IPS-11a (cell line): ENCODE measurements around the gene BNIPL.
A peak's percentile ranks its signal among the peaks of the same experiment; 100 is the strongest.

Experiments used
- H3K4me3 ChIP-seq: one replicate; pipeline ENCODE4 v1.5.1; 2013; ENCODE audit warnings: low read depth, low read length, control low read depth

Gene BNIPL

DNA sequence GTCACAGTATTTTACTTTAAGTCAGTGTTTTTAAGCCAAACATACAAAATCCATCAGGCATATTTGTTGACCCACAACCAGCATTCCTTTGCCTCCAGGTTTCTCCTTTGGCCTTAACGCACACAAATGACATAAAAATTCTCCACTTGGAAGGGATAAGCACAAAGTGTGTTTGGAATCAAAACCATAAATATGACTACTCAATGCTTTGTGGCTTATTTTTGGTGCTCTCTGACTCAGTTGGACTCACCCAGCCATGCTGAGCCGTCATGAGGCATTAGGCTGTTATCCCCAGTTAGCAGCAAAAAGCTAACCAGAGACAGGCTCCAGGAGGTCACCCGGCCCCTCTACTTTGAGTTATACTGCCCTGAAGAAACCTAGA, 27.2 kb upstream of the BNIPL start:
- H3K4me3 ChIP-seq, result peak overlapping the region; percentile 88

DNA sequence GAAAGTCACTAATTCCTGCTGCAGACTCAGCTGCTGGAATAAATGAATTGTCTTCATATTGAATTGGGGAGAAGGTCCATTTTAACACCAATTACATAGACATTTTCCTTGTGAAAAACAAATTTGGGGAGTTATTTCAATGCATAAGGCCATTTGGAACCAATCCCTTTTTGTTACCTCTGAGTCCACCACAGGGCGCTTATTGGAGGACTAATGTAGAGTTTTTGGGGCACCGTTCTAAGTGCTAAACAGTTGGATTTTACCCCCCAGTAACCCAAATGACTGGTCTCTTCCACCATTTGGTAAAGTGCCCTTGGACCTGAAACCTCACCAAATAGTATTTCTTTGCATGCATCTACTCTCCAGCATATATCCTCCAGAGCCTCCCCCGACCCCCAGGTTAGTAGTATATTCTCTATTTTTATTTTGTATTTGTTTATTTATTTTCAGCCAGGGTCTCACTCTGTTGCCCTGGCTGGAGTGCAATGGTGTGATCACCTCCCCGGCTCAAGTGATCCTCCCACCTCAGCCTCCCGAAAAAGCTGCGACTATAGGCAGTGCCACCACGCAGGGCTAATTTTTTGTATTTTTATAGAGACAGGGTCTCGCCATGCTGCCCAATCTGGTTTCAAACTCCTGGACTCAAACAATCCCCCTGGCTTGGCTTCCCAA, 26.6 kb upstream of the BNIPL start:
- no peak overlapping the region for H3K4me3 ChIP-seq

DNA sequence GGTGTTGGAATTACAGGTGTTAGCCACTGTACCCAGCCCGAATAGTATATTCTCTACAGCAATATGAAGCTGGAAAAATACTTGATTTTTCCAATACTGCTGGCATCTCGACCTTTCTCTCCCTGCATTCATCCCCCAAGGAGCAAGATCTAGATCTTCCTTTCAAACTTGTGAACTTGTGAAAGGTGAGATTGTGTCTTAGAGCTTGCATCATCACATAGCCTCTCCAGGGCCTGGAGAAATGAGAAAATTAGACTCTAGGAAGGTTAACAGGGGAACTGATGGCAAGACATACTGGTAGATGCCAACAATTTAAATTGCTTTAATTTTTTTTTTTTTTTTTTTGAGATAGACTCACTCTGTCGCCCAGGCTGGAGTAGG, 26.1 kb upstream of the BNIPL start:
- H3K4me3 ChIP-seq, result no peak overlapping the region

DNA sequence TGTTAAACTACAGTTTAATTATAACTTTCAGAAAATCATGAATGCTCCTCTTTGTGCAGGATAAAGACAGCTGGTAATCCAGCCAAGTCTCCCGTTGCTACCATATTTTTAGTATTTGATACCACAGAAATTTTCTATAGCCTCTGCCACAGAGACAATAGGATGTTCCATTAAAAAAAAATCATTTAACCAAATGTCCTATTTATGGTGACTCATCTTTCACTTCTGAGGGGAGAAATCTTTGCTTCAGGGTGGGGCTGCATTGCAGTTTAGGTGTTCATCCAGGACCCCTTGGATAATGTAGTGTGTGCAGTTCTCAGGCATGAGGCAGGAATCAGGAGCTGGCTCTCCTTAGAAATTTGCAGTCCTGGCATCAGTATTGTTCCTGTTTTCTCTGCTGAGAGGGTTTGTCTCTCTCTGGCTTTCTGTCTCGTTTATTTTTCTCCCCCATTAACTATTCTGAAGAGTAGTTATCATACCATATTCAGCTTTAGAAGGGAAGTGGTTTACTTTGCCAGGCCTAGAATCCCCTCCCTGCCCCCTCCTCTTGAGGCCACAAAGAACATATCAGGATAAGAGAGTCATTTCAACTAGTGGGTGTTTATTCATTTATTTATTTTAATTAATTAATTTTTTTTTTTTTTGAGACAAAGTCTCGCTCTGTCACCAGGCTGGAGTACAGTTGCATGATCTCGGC, 25.1 kb upstream of the BNIPL start:
- H3K4me3 ChIP-seq, result no peak overlapping the region

DNA sequence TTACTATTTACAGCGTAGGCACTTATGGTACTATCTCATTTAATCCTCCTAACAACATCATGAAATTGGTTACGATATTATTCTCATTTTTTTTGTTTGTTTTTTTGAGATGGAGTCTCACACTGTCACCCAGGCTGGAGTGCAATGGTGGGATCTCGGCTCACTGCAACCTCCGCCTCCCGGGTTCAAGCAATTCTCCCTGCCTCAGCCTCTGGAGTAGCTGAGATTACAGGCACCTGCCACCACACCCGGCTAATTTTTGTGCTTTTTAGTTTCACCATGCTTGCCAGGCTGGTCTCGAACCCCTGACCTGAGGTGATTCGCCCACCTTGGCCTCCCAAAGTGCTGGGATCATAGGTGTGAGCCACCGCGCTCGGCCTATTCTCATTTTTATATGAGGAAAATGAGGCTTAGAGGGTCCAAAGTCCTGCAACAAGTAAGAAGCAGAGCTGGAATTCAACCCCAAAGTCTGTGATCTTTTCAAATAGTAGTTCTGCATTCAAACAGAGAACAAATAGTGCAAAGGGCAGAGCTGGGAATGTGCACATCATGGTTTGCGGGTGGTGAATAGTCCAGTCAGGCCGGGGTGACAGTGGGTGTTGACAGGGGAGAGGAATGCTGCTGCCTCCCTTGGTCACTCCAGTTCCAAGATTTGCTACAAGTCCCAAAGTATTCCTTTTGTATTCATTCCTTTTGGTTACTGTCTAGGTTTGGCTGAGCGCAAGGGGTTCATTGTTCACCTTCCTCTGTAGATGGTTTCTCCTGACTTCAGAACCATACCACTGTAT, 23.5 kb upstream of the BNIPL start:
- H3K4me3 ChIP-seq, result no peak overlapping the region

DNA sequence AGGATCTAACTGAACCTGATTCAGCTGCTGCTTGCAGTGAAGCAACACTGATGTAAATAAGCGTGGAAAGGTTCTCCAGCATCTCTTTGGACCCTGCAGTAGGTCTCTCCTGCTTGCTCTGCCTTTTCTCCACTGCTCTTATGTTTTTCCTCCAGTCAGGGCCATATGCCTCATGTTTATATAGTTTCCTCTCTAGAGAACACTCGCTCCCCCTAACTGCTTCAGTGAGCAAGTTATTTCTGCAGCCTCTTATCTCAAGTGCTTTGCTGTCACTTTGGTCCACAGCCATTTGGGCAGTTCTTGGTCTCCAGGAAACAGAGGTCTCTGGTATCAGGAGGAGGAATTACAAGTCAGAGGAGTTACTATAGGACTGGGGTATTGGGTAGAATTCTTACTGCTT, 22.9 kb upstream of the BNIPL start:
- no peak overlapping the region for H3K4me3 ChIP-seq

DNA sequence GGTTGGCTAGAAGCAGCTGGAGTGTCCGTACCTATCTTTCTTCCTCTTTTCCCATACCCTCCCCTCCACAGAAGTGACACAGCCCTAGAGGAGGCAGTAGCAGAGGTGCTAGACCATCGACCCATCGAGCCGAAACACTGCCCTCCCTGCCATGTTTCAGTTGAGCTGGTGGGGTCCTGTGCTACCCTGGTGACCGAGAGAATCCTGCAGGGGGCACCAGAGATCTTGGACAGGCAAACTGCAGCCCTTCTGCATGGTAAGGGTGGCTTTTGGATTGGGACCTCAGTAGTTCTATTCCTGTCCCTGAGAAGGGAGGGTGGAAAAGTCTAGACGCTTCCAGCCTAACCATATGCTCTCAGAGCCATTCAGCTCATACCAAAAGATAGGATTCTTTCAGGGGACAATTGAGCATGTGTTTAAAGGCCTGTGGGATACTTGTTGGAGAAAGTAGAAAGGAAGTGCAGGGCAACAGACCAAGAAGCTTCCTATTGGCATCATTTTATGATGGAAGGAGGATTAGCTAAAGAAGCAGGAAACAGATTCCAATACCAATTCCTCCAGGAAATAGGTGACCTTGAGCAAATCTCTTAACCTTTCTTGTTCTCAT, 11.7 kb upstream of the BNIPL start:
- H3K4me3 ChIP-seq, result no peak overlapping the region

DNA sequence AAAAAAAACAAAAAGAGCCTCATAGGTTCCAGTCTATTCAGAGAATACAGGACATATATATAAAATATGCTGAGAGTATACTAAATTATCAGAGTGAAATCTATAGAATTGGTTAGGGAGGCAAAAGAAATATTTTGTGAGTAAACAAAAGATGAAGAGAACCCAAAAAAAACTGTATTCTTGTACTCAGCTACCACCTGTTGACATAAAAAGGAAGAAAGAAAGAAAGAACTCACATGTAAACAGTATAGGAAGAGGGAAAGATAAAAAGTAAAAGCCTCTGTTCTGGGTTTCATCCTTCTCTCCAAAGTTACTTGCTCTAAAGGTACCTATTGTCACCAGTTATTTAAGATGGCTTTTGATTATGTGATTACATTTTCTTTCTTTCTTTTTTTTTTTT, 9.9 kb upstream of the BNIPL start:
- no peak overlapping the region for H3K4me3 ChIP-seq

DNA sequence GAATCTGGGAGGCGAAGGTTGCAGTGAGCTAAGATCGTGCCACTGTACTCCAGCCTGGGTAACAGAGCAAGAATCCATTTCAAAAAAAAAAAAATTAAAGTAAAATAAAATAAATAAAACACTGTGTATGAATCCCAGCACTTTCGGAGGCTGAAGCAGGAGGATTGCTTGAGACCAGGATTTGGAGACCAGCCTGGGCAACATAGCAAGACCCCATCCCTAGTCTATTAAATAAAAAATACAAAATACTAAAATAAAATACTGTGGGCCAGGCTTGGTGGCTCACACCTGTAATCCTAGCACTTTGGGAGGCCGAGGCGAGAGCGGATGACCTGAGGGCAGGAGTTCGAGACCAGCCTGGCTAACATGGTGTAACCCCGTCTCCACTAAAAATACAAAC, 4.2 kb upstream of the BNIPL start:
- H3K4me3 ChIP-seq, result no peak overlapping the region

DNA sequence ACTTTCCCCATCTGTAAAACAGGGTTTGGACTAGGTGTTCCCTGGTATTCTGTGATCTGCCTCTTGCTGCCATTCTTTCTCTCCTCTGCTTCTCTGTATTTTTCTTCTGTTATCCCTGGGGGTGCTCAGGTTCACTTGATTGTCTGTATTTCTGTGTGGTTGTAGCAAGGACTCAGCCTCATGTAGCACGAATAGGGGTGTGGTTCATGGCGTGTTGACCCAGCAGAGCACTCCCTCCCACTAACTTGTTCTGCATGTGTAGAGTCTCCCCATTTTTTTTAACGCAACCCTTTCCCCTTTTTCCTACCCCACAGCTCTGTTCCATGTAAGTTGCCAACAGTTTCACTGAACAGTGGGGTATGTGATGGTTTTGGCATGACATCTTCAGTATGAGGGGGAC, 1.2 kb upstream of the BNIPL start:
- no peak overlapping the region for H3K4me3 ChIP-seq

DNA sequence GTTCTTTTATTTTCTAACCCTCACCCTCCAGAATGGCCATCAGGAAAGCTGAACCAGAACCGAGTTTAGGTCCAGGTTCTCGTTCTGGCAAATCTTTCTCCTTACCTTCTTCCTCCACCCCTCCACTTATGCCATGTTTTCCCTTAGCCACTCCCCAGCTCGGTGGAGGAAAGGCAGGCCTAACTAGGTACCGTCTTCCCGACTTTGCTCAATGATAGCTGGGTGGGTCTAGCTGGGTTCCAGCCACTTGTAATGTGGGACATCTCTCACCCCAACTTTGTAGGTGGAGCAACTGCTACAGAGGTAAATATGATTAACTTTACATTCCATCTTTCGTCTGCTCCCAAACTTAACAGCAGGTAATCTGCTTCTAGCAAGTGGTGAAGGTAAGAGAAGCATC, 646 bp downstream of the BNIPL start:
- H3K4me3 ChIP-seq, result no peak overlapping the region

DNA sequence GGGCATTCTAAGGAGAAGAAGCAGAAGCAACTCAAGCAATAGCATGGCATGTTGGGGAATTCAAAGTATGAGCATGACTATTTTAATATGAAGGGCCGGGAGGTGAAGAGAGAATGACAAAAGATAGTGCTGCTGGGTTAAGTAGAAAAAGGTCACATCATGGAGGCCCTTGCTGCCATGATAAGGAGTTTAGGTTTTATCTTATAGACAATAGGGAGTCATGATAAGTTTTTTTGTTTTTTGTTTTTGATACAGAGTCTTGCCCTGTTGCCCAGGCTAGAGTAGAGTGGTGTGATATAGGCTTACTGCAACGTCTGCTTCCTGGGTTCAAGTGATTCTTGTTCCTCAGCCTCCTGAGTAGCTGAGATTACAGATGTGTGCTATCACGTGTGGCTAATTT, 3.1 kb downstream of the BNIPL start:
- no peak overlapping the region for H3K4me3 ChIP-seq

DNA sequence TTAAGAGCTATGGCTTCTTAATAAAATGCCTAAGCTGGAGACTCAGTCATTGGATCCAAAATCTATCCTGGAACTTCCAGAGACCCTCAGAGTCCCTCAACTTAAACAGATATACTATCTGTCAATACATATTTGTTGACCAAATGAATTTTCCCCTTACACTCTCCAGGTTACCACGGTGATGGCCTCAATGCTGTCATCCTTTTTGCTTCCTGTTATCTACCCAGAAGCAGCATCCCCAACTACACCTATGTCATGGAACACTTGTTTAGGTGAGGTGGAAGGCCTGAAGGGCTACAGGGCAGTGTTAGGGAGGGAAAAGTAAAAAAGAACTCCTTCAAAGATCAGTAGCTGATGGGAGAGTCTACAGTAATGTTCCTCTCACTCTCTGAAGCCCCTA, 6.8 kb downstream of the BNIPL start:
- H3K4me3 ChIP-seq, result no peak overlapping the region

DNA sequence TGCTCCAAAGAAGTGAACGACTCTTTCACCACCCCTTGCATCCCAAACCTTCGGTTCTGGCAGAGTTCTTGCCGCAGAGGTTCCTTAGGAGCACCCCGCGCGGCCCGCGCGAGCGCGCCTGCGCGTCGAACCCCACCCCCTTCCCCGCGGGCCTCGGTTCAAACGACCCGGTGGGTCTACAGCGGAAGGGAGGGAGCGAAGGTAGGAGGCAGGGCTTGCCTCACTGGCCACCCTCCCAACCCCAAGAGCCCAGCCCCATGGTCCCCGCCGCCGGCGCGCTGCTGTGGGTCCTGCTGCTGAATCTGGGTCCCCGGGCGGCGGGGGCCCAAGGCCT, 11.2 kb downstream of the BNIPL start, which contains the start of gene C1orf56:
Gene C1orf56, plus strand, starts transcription at position 161 of the 334 bp plus-strand sequence. Its CDS starts 97 bp downstream, at position 258.
- peak within 1 kb of the TSS; percentile 78 for H3K4me3 ChIP-seq

DNA sequence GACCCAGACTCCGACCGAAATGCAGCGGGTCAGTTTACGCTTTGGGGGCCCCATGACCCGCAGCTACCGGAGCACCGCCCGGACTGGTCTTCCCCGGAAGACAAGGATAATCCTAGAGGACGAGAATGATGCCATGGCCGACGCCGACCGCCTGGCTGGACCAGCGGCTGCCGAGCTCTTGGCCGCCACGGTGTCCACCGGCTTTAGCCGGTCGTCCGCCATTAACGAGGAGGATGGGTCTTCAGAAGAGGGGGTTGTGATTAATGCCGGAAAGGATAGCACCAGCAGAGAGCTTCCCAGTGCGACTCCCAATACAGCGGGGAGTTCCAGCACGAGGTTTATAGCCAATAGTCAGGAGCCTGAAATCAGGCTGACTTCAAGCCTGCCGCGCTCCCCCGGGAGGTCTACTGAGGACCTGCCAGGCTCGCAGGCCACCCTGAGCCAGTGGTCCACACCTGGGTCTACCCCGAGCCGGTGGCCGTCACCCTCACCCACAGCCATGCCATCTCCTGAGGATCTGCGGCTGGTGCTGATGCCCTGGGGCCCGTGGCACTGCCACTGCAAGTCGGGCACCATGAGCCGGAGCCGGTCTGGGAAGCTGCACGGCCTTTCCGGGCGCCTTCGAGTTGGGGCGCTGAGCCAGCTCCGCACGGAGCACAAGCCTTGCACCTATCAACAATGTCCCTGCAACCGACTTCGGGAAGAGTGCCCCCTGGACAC, 11.7 kb downstream of the BNIPL start:
- H3K4me3 ChIP-seq, result peak overlapping the region; percentile 78

DNA sequence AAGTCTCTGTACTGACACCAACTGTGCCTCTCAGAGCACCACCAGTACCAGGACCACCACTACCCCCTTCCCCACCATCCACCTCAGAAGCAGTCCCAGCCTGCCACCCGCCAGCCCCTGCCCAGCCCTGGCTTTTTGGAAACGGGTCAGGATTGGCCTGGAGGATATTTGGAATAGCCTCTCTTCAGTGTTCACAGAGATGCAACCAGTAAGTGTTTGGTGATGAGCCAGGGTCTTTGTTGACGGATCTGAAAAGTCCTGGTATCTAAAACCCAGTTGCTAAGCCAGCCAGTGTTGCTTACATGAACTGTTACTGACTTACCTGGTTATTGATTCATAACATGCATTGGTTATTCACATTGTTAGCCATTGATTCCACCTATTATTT, 12.3 kb downstream of the BNIPL start:
- H3K4me3 ChIP-seq, result peak overlapping the region; percentile 78

DNA sequence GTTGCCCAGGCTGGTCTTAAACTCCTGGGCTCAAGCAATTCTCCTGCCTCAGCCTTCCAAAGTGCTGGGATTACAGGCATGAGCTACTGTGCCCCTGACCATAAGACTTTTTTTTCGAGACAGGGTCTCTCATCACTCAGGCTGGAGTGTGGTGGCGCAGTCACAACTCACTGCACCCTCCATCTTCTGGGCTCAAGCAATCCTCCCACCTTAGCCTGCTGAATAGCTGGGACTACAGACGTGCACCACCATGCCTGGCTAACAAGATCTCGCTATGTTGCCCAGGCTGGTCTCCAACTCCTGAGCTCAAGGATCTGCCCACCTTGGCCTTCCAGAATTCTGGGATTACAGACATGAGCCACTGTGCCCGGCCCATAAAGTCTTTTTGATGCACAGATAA, 13.1 kb downstream of the BNIPL start:
- no peak overlapping the region for H3K4me3 ChIP-seq

DNA sequence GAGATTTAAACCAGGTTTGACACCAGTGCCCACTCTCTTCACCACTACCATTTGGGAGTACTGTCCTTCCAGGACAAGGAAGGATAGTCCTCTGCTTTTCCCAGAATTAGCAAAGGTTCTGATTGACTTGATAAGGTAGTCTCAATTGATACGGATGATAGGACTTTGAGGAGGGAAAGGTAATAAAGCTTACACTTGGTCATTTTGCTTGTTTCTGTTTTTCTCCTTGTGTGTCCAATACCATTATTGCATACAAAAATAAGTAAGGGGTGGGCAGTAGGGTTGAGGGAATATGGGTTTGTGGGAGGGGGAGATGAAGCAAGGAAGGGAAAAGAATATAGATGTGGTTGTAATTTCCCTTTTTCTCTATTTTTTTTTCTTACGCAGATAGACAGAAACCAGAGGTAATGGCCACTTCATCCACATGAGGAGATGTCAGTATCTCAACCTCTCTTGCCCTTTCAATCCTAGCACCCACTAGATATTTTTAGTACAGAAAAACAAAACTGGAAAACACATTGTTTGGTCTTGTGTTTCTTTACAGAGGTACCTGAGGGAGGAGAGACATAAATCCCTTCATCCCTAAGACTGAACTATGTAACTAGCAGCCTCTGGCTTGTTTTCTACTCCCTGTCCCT, 13.8 kb downstream of the BNIPL start:
- no peak overlapping the region for H3K4me3 ChIP-seq

DNA sequence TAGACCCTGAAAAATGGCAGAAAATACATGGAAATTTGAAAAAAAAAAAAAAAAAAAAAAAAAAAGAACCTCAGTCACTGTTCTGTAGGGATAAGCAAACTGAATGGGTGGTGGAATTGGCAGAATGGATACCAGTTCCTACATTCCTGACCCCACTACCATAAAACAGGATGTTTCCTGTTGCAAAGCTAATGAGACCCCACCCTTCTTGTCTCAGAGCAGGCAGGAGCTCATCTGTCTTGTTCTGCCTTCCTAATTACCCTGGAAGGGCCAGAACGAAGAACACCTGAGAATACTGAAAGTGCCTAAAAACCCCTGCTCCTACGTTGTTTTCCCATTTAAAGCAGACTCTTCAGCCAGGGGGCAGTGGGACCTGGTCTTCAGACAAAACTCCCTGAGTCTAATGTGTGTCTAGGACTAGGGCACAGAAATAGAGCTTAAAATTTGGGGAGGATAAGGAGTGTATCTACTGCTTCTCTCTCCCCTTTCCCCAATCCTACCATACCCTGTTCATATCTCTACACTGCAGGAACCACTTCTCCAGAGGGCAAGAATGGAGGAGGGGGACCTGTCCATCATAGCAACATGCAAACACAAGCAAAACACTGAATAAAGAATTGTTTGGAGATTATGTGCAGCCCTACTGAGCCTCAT, 15.1 kb downstream of the BNIPL start:
- H3K4me3 ChIP-seq, result no peak overlapping the region

DNA sequence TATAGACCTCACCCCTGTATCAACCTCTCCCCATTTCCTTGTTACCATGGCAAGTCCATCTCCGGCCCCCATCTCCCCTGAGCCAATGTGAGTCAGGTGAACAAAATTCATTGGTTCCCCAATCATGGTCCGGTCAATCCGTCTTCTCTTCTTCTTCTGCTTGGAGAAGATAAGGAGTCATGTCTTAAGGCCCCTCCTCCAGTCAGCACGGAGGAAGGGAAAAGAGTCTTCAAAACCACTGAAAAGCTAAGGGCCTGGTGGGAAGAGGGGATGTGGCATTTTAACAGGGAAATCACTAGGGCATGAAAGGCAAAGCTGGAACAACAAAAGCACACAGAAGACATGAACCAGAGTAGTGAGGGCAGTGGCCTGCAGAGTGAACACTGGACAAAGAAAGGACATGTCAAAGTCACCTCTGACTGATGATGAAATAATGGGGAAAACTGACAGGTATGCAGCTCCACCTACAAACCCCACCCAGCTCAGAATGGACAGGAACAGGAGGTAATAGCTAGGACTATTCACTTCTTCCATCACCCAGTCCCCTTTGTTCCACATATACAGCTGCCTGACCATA, 18.7 kb downstream of the BNIPL start:
- no peak overlapping the region for H3K4me3 ChIP-seq
